Spleen (tissue), 11 donors: ENCODE measurements around the gene STX12. TPM values are rescaled to one million over a fixed set of nuclear protein-coding genes. Genes with fewer than 3 reads are reported as not detected.

ENCODE experiments used
- DNase-seq: peaks from one replicate; pipeline ENCODE4 v3.0.0-alpha.2; 2020
- H3K27ac ChIP-seq, 8 donors: fragments of 200-600 bp; sonication (generic) in 7 of 8; 1 replicate in 4 of 8; 2 replicates in 4 of 8; pipeline versions ENCODE4 v1.5.0 to v1.8.0; 2016 to 2021; ENCODE audit warnings: inconsistent platforms in 4 of 8, mild to moderate bottlenecking in 4 of 8, moderate library complexity in 1 of 8
- H3K27me3 ChIP-seq, 7 donors: fragments of 200-600 bp; sonication (generic) in 6 of 7; replicated peaks in 1 of 7; 1 replicate in 4 of 7; 2 replicates in 3 of 7; pipeline versions ENCODE4 v1.5.0 to v1.8.0; 2016 to 2021; ENCODE audit warnings: inconsistent platforms in 3 of 7, mild to moderate bottlenecking in 1 of 7
- H3K36me3 ChIP-seq, 6 donors: fragments of 200-600 bp; sonication (generic) in 5 of 6; 1 replicate in 4 of 6; 2 replicates in 2 of 6; pipeline versions ENCODE4 v1.5.0 to v1.8.0; 2016 to 2021; ENCODE audit warnings: inconsistent platforms in 2 of 6
- H3K4me1 ChIP-seq, 6 donors: fragments of 200-600 bp; sonication (generic) in 5 of 6; 1 replicate in 3 of 6; 2 replicates in 3 of 6; pipeline versions ENCODE4 v1.5.0 to v1.8.0; 2016 to 2021; ENCODE audit warnings: inconsistent platforms in 3 of 6
- H3K4me3 ChIP-seq, 8 donors: fragments of 200-600 bp; sonication (generic) in 7 of 8; 1 replicate in 4 of 8; 2 replicates in 4 of 8; pipeline versions ENCODE4 v1.5.0 to v1.8.0; 2016 to 2021; ENCODE audit warnings: inconsistent platforms in 4 of 8, mild to moderate bottlenecking in 4 of 8, moderate library complexity in 2 of 8
- H3K9me3 ChIP-seq, 8 donors: fragments of 200-600 bp; sonication (generic) in 7 of 8; 1 replicate in 4 of 8; 2 replicates in 4 of 8; pipeline versions ENCODE4 v1.5.0 to v1.8.0; 2016 to 2021; ENCODE audit warnings: inconsistent platforms in 4 of 8
- POLR2A ChIP-seq, 3 donors: fragments of 450-650 bp; IDR thresholded peaks; one replicate each; pipeline ENCODE4 v1.5.1; 2017; ENCODE audit warnings: antibody characterized with exemption in 3 of 3, mild to moderate bottlenecking in 1 of 3
- POLR2AphosphoS5 ChIP-seq, 3 donors: sonication (generic); formaldehyde crosslinking; IDR thresholded peaks; one replicate each; pipeline ENCODE4 v1.5.1; 2017; ENCODE audit warnings: antibody characterized with exemption in 3 of 3
- WGBS, 5 donors: extraction: QIAGEN DNeasy Blood & Tissue Kit in 3 of 5; methylation state at CpG; one replicate each; pipeline versions ENCODE4 v1.1.5 to v1.1.7; 2013 to 2018; 5-methylcytosine and 5-hydroxymethylcytosine counted together
- intact Hi-C: fragments of 100-400 bp; cut with DNase I; formaldehyde crosslinking; loops from one replicate; pipeline ENCODE4 v1.15.0; 2023; ENCODE audit warnings: low total_unique reads
- polyA plus RNA-seq, 3 donors: library from polyadenylated mRNA; stranded (reverse); fragments of 200-250 nt; gene quantifications; one replicate each; pipeline ENCODE4 v1.2.1, GENCODE V29; 2013
- total RNA-seq, 7 donors: library from RNA; depleted of rRNA in 3 of 7; stranded (reverse); fragments of >200 nt in 3 of 7; fragmentation: NEBNext Ultra II Directional in 4 of 7; extraction: Animal tissue kit (Norgen Biotek cat#: 25700) in 4 of 7; gene quantifications; one replicate each; pipeline versions ENCODE4 v1.1.0 to v1.2.1, GENCODE V29; 2016 to 2021
- TF ChIP-seq, protein P1 (sequence below), 11 experiments: fragments of 200-600 bp in 7 of 11; fragments of 450-650 bp in 4 of 11; sonication (generic) in 4 of 11; IDR thresholded peaks in 8 of 11; conservative IDR thresholded peaks in 3 of 11; 1 replicate in 7 of 11; 2 replicates in 4 of 11; pipeline versions ENCODE4 v1.4.0 to v1.8.0; 2016 to 2021; ENCODE audit warnings: antibody characterized with exemption in 11 of 11, inconsistent platforms in 4 of 11, mild to moderate bottlenecking in 1 of 11
- donor health status: healthy with polysubstance abuse.
- donor health status: DM: no; HTN: no; CAD: no; lungs with moderate emphysema.
- donor health status: DM: no; HTN: no; CAD: no.
- donor health status: Bipolar disorder and iron deficiency.
- donor health status: healthy.
- donor health status: DM: no; HTN: no; CAD: no.
- donor health status: DM: yes; HTN: yes; CAD: no.

STX12 gene
- total and polyA plus RNA-seq, 10 donors = 17.7 to 88.1 (median 48.2) TPM

DNA sequence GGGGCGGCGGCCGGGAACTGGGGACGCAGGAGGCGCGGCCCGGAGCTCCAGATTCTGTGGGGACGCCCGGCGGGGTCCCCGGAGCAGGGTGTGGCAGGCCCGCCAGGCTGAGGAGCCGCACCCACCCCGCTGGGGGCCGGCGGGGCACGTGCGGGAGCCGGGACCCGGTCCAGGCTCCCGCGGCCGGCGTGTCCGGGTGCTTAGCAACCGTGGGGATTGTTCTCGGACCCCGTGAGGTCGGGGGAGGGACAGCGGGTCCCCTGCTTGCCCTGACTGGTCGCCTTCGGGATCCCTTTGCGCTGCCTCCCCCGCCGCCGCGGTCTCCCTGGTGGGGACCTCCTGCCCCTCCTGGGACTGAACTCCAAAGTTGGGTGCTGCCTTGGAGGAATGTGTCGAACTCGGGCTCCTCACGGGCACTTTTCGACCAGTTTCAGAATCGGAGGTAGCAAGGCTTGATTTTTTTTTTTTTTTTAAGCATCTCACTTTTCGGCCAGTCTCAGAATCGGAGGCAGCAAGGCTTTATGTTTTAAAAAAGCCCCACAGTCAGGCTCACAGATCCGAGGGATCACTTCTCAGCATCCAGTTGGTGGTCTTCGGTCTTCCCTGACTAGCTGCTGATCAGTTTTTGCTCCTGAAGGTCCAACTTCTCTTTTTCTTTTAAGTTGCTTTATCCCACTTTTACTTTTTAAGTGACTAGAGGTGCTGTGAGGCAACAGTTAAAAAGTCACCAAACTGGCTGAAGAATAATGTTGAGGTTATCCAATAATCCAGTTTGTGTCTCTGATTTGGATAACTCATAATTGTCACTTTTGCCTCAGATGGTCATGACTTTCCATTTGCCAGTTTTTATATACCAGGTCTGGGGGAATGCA is 46.6 kb upstream of the STX12 start:
- Histone ChIP-seq H3K36me3 (peaks cover 0 to 39% (median 9%) of the 10 kb centered on the region in 6 donors), H3K27ac (peak overlapping the region; percentile 84 to 95 (median 94)), H3K27me3 (no peaks in the 10 kb centered on the region), H3K9me3 (no peaks in the 10 kb centered on the region), H3K4me1 (peaks cover 12 to 45% (median 21%) of the 10 kb centered on the region in 6 donors), H3K4me3 (peak overlapping the region; percentile 89 to 98 (median 94))
- no peak for TF ChIP-seq POLR2A (IDR thresholded peaks at IDR 0.05)
- TF ChIP-seq, protein P1, sequence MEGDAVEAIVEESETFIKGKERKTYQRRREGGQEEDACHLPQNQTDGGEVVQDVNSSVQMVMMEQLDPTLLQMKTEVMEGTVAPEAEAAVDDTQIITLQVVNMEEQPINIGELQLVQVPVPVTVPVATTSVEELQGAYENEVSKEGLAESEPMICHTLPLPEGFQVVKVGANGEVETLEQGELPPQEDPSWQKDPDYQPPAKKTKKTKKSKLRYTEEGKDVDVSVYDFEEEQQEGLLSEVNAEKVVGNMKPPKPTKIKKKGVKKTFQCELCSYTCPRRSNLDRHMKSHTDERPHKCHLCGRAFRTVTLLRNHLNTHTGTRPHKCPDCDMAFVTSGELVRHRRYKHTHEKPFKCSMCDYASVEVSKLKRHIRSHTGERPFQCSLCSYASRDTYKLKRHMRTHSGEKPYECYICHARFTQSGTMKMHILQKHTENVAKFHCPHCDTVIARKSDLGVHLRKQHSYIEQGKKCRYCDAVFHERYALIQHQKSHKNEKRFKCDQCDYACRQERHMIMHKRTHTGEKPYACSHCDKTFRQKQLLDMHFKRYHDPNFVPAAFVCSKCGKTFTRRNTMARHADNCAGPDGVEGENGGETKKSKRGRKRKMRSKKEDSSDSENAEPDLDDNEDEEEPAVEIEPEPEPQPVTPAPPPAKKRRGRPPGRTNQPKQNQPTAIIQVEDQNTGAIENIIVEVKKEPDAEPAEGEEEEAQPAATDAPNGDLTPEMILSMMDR (IDR thresholded peaks at IDR 0.05 in 8 of 11, conservative IDR thresholded peaks at IDR 0.05 in 3 of 11) = peak in 1 of 11 experiments; percentile 11
- intact Hi-C loops = loop anchor here (5.0 kb wide), 1 partner anchor 54 kb away; the partner anchor contains the start of gene IFI6
- no peak for DNase-seq
- 0 to 1% (median 0%) methylated on average over 23 to 46 of the region's 46 CpGs for WGBS, 5 donors

DNA sequence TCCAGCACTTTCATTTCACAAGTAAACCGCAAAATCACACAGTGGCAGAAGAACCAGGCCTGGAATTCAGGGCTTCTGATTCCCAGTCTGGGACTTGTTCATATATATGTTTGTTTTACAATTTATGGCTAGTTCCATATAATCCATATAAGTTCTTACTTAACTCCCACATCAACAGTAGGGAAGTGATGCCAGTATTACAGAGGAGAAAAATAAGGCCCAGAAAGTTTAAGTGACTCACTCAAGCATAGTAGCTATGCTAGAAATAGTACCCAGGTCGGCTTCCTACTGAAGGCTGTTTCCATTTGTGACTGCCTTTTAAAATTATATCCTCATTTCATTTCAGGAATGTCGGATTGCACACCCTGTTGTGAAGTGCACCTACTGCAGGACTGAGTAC is 45.9 kb upstream of the STX12 start:
- peak overlapping the region in 4 of 8 donors; percentile 89 to 98 (median 94) for H3K4me3 ChIP-seq
- intact Hi-C loops = loop anchor here (5.0 kb wide), 1 partner anchor 55 kb away; the partner anchor contains the start of gene IFI6
- DNase-seq = no peak

DNA sequence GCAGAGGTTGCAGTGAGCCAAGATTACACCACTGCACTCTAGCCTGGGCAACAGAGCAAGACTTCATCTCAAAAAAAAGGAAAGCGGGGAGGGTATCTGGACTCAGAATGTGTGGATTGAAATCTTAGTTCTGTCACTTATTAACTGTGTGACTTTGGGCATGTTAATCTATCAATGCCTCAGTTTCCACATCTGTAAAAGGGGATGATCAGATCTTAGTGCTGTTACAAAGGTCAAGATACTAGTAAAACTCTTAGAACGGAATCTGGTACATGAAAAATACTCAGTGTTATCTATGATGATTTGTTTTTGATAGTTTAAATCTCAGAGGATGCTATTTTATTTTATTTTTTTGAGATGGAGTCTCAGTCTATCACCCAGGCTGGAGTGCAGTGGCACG is 36.8 kb upstream of the STX12 start:
- Histone ChIP-seq H3K27ac (no peak overlapping the region), H3K9me3 (no peaks in the 10 kb centered on the region), H3K4me1 (no peaks in the 10 kb centered on the region), H3K27me3 (no peaks in the 10 kb centered on the region), H3K4me3 (no peak overlapping the region), H3K36me3 (peaks cover 0 to 97% (median 61%) of the 10 kb centered on the region in 6 donors)
- DNase-seq = no peak
- 82 to 98% (median 97%) methylated on average over 3 of the region's 3 CpGs for WGBS, 5 donors
- intact Hi-C loops = no loop called here
- TF ChIP-seq POLR2AphosphoS5 (IDR thresholded peaks at IDR 0.05) (no peak), POLR2A (IDR thresholded peaks at IDR 0.05) (no peak)
- TF ChIP-seq, protein P1 (IDR thresholded peaks at IDR 0.05 in 8 of 11, conservative IDR thresholded peaks at IDR 0.05 in 3 of 11) = no peak

More for the DNA sequence above, 45.9 kb upstream of the STX12 start:
- H3K4me1 ChIP-seq = peaks cover 12 to 45% (median 21%) of the 10 kb centered on the region in 6 donors
- WGBS, 5 donors = 66 to 80% (median 76%) methylated on average over 3 of the region's 3 CpGs
- TF ChIP-seq, protein P1 (IDR thresholded peaks at IDR 0.05 in 8 of 11, conservative IDR thresholded peaks at IDR 0.05 in 3 of 11) = no peak
- no peak for TF ChIP-seq POLR2A (IDR thresholded peaks at IDR 0.05)
- no peak for TF ChIP-seq POLR2AphosphoS5 (IDR thresholded peaks at IDR 0.05)
- no peaks in the 10 kb centered on the region for H3K9me3 ChIP-seq
- no peaks in the 10 kb centered on the region for H3K27me3 ChIP-seq
- peaks cover 0 to 46% (median 12%) of the 10 kb centered on the region in 6 donors for H3K36me3 ChIP-seq
- H3K27ac ChIP-seq = peak overlapping the region in 2 of 8 donors; percentile 95

DNA sequence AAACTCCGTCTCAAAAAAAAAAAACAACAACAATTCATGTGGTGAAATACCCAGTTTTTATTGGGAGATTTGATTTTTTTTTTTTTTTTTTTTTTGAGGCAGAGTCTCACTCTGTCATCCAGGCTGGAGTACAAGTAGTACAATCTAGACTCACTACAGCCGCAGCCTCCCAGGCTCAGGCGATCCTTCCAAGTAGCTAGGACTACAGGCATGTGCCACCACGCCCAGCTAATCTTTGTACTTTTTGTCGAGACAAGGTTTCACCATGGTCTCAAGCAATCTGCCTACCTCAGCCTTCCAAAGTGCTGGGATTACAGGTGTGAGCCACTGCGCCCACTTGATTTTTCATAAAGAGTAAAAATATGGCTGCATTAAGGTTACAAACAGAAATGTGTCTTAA is 31.9 kb upstream of the STX12 start:
- intact Hi-C loops = no loop called here
- H3K4me3 ChIP-seq = no peak overlapping the region
- WGBS, 5 donors = 94 to 97% (median 96%) methylated on average over 6 of the region's 6 CpGs
- H3K36me3 ChIP-seq = peaks cover 0 to 97% (median 45%) of the 10 kb centered on the region in 6 donors
- H3K27ac ChIP-seq = no peak overlapping the region
- TF ChIP-seq POLR2A (IDR thresholded peaks at IDR 0.05) = no peak
- TF ChIP-seq, protein P1 (IDR thresholded peaks at IDR 0.05 in 8 of 11, conservative IDR thresholded peaks at IDR 0.05 in 3 of 11) = no peak
- TF ChIP-seq POLR2AphosphoS5 (IDR thresholded peaks at IDR 0.05) = no peak
- H3K4me1 ChIP-seq = no peaks in the 10 kb centered on the region
- H3K27me3 ChIP-seq = no peaks in the 10 kb centered on the region
- no peak for DNase-seq
- no peaks in the 10 kb centered on the region for H3K9me3 ChIP-seq
